ENCODE data around the gene TCEA3. TPM values are rescaled to one million over a fixed set of nuclear protein-coding genes. Genes with fewer than 3 reads are reported as not detected.
A peak's percentile ranks its signal among the peaks of the same experiment; 100 is the strongest.

TCEA3 gene
- total and polyA plus RNA-seq, 2 donors (not counting 3 experiments of a cell fraction or from before 2014, with no cell fraction given): 1.5 to 3.7 TPM

DNA sequence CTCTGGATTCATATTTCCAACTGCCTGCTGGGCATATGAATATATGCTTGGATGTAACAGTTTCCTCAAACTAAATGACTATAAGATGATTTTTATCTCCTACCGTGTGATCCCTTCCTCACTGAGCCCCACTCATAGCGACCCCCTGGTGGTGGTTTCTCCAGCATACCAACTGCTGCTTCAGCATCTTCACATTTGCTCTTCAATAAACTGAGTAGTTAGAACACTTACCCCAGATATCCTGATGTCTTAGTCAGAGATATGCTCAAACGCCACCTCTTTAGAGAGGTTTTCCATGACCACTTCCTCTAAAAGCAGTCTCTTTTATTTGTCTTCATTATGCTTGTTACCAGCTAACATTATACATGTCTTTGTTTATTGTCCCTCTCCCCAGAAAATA is 70.3 kb downstream of the TCEA3 start:
- no peak for TF ChIP-seq GATA2 (IDR thresholded peaks at IDR 0.05; ENCODE audit: insufficient read depth, insufficient read length, low read depth, low read length)
- TF ChIP-seq, protein P1, sequence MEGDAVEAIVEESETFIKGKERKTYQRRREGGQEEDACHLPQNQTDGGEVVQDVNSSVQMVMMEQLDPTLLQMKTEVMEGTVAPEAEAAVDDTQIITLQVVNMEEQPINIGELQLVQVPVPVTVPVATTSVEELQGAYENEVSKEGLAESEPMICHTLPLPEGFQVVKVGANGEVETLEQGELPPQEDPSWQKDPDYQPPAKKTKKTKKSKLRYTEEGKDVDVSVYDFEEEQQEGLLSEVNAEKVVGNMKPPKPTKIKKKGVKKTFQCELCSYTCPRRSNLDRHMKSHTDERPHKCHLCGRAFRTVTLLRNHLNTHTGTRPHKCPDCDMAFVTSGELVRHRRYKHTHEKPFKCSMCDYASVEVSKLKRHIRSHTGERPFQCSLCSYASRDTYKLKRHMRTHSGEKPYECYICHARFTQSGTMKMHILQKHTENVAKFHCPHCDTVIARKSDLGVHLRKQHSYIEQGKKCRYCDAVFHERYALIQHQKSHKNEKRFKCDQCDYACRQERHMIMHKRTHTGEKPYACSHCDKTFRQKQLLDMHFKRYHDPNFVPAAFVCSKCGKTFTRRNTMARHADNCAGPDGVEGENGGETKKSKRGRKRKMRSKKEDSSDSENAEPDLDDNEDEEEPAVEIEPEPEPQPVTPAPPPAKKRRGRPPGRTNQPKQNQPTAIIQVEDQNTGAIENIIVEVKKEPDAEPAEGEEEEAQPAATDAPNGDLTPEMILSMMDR (IDR thresholded peaks at IDR 0.05; ENCODE audit: extremely low read depth in 1 of 2, insufficient read depth in 1 of 2, low read depth in 1 of 2, low read length in 2 of 2): peak in 1 of 2 donors; percentile 17
- H4K20me1 ChIP-seq (replicated peaks; ENCODE audit: control insufficient read depth, extremely low read depth, insufficient read depth, low read length): no peaks in the 10 kb centered on the region
- no peaks in the 10 kb centered on the region for H3K9me3 ChIP-seq (replicated peaks; ENCODE audit: control insufficient read depth, insufficient read depth, low read length)
- H3K27ac ChIP-seq (ENCODE audit: insufficient read depth, low read depth, low read length): no peak overlapping the region
- H3K4me1 ChIP-seq (ENCODE audit: control insufficient read depth, extremely low read depth, insufficient read depth, low read length): no peaks in the 10 kb centered on the region
- no peak overlapping the region for H2AFZ ChIP-seq (ENCODE audit: low read depth, low read length)
- no peak overlapping the region for H3K4me2 ChIP-seq (ENCODE audit: insufficient read depth, low read length)
- H3K36me3 ChIP-seq (ENCODE audit: control insufficient read depth in 2 of 2, extremely low read depth in 1 of 2, insufficient read depth in 2 of 2, low read length in 2 of 2): no peaks in the 10 kb centered on the region
- no peak overlapping the region for H3K4me3 ChIP-seq (replicated peaks in 1 of 3; ENCODE audit: insufficient read depth in 1 of 3, low read depth in 1 of 3, low read length in 3 of 3)
- BruUV-seq (replicated peaks): no TSS peak
- FAIRE-seq (no peak), DNase-seq (ENCODE audit: low read depth, low spot score) (no peak)
- dilution Hi-C loops (cut with MboI; ENCODE audit: extremely low pct_ligation_motif_present, low sequenced_read_pairs): no loop called here
- H3K79me2 ChIP-seq (ENCODE audit: control insufficient read depth, insufficient read depth, low read length): no peaks in the 10 kb centered on the region
- ChIA-PET CTCF (interaction anchor here (1.3 kb wide), 1 partner anchor 10 kb away, joined by 3 read pairs; the partner anchor contains the start of gene HNRNPR), POLR2A (no interaction called here)
- no peaks in the 10 kb centered on the region for H3K9me1 ChIP-seq (replicated peaks; ENCODE audit: control insufficient read depth, extremely low read depth, insufficient read depth, low read length)
- H3K9ac ChIP-seq (replicated peaks; ENCODE audit: extremely low read depth, insufficient read depth, low read length): no peak overlapping the region
- H3K27me3 ChIP-seq (ENCODE audit: control insufficient read depth in 2 of 2, insufficient read depth in 2 of 2, low read length in 2 of 2): no peaks in the 10 kb centered on the region
- intact Hi-C loops (cut with micrococcal nuclease): no loop called here

DNA sequence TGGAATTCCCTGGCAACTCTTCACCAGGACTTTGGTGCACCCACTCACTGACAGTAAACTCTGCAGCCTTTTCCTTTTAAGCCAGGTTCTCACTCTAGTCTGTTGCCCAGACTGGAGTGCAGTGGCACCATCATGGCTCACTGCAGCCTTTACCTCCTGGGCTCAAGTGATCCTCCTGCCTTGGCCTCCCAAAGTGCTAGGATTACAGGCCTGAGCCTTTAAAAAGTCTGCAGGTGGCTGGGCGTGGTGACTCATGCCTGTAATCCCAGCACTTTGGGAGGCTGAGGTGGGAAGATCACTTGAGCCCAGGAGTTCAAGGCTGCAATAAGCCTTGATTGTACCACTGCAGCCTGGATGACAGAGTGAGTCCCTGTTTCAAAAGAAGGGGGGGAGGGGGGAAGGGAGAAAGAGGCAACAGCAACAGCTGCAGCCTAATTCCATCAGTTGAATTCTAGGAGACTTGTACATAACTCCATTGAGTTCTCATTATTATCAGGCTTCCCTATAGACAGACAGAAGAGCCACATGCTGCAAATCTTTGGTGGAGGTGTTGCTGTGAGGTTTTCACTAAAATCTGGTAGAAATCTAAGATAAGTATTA is 72.4 kb downstream of the TCEA3 start:
- Histone ChIP-seq H3K9me3 (replicated peaks; ENCODE audit: control insufficient read depth, insufficient read depth, low read length) (no peaks in the 10 kb centered on the region), H2AFZ (ENCODE audit: low read depth, low read length) (no peak overlapping the region), H3K4me2 (ENCODE audit: insufficient read depth, low read length) (no peak overlapping the region), H3K9me1 (replicated peaks; ENCODE audit: control insufficient read depth, extremely low read depth, insufficient read depth, low read length) (no peaks in the 10 kb centered on the region), H3K27me3 (ENCODE audit: control insufficient read depth in 2 of 2, insufficient read depth in 2 of 2, low read length in 2 of 2) (no peaks in the 10 kb centered on the region), H3K4me1 (ENCODE audit: control insufficient read depth, extremely low read depth, insufficient read depth, low read length) (no peaks in the 10 kb centered on the region), H3K4me3 (replicated peaks in 1 of 3; ENCODE audit: insufficient read depth in 1 of 3, low read depth in 1 of 3, low read length in 3 of 3) (no peak overlapping the region), H3K27ac (ENCODE audit: insufficient read depth, low read depth, low read length) (no peak overlapping the region), H3K9ac (replicated peaks; ENCODE audit: extremely low read depth, insufficient read depth, low read length) (no peak overlapping the region), H3K36me3 (ENCODE audit: control insufficient read depth in 2 of 2, extremely low read depth in 1 of 2, insufficient read depth in 2 of 2, low read length in 2 of 2) (no peaks in the 10 kb centered on the region), H4K20me1 (replicated peaks; ENCODE audit: control insufficient read depth, extremely low read depth, insufficient read depth, low read length) (no peaks in the 10 kb centered on the region), H3K79me2 (ENCODE audit: control insufficient read depth, insufficient read depth, low read length) (no peaks in the 10 kb centered on the region)
- ChIA-PET CTCF (no interaction called here), POLR2A (no interaction called here)
- intact Hi-C loops (cut with micrococcal nuclease) (no loop called here), dilution Hi-C loops (cut with MboI; ENCODE audit: extremely low pct_ligation_motif_present, low sequenced_read_pairs) (no loop called here)
- TF ChIP-seq GATA2 (IDR thresholded peaks at IDR 0.05; ENCODE audit: insufficient read depth, insufficient read length, low read depth, low read length) (no peak), POLR2A (IDR thresholded peaks at IDR 0.05; ENCODE audit: low read depth, low read length) (no peak), FOS (IDR thresholded peaks at IDR 0.05; ENCODE audit: borderline replicate concordance, insufficient read depth, low read length) (no peak), JUN (IDR thresholded peaks at IDR 0.05; ENCODE audit: borderline replicate concordance, insufficient read depth, insufficient read length, low read depth) (no peak), EZH2 (IDR thresholded peaks at IDR 0.05; ENCODE audit: borderline replicate concordance, low read depth, low read length, severe bottlenecking) (no peak), MYC (IDR thresholded peaks at IDR 0.05; ENCODE audit: low read depth, low read length) (no peak), POLR2AphosphoS5 (IDR thresholded peaks at IDR 0.05; ENCODE audit: insufficient read depth, low read depth, low read length) (no peak)
- TF ChIP-seq, protein P1 (IDR thresholded peaks at IDR 0.05; ENCODE audit: extremely low read depth in 1 of 2, insufficient read depth in 1 of 2, low read depth in 1 of 2, low read length in 2 of 2): no peak
- TF ChIP-seq, protein P2, sequence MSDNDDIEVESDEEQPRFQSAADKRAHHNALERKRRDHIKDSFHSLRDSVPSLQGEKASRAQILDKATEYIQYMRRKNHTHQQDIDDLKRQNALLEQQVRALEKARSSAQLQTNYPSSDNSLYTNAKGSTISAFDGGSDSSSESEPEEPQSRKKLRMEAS (IDR thresholded peaks at IDR 0.05; ENCODE audit: insufficient read depth, insufficient read length): no peak
- DNase-seq (ENCODE audit: low read depth, low spot score) (no peak), FAIRE-seq (no peak)
- no TSS peak for BruUV-seq (replicated peaks)
